ENCODE data around the gene RASGEF1C.

The RASGEF1C gene

DNA sequence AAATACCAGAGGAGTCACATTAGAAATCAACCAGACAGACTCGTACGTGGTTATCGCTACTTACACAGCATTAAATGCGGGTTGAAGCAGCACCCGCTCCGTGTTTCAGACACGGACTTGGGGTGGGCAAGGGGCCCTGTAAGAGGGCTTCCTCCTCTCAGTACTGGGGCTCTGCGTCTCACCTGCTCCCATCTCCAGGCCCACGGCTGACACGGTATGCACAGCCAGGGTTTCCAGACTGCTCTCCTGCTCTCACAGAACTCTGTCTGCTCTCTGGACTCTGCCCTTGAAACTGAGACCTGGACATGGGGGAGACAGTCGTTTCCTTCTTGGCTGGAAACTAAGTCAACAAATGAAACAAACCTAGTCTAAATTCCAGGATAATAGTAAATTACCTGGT lies 24.7 kb upstream of the RASGEF1C start:
- TF ChIP-seq, protein P1, sequence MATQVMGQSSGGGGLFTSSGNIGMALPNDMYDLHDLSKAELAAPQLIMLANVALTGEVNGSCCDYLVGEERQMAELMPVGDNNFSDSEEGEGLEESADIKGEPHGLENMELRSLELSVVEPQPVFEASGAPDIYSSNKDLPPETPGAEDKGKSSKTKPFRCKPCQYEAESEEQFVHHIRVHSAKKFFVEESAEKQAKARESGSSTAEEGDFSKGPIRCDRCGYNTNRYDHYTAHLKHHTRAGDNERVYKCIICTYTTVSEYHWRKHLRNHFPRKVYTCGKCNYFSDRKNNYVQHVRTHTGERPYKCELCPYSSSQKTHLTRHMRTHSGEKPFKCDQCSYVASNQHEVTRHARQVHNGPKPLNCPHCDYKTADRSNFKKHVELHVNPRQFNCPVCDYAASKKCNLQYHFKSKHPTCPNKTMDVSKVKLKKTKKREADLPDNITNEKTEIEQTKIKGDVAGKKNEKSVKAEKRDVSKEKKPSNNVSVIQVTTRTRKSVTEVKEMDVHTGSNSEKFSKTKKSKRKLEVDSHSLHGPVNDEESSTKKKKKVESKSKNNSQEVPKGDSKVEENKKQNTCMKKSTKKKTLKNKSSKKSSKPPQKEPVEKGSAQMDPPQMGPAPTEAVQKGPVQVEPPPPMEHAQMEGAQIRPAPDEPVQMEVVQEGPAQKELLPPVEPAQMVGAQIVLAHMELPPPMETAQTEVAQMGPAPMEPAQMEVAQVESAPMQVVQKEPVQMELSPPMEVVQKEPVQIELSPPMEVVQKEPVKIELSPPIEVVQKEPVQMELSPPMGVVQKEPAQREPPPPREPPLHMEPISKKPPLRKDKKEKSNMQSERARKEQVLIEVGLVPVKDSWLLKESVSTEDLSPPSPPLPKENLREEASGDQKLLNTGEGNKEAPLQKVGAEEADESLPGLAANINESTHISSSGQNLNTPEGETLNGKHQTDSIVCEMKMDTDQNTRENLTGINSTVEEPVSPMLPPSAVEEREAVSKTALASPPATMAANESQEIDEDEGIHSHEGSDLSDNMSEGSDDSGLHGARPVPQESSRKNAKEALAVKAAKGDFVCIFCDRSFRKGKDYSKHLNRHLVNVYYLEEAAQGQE (IDR thresholded peaks at IDR 0.05; ENCODE audit: insufficient read depth in 1 of 2, low read depth in 2 of 2, low read length in 2 of 2), result no peak
- TF ChIP-seq POLR2AphosphoS5 (IDR thresholded peaks at IDR 0.05; ENCODE audit: low read depth, low read length), result no peak
- TF ChIP-seq FOXP2 (optimal IDR thresholded peaks at IDR 0.05; ENCODE audit: borderline replicate concordance, extremely low read depth, extremely low read length, insufficient read depth), result no peak
- no peak for TF ChIP-seq SIN3A (IDR thresholded peaks at IDR 0.05; ENCODE audit: borderline replicate concordance, insufficient read depth, low read length)
- no peak for TF ChIP-seq TAF1 (IDR thresholded peaks at IDR 0.05; ENCODE audit: borderline replicate concordance, insufficient read depth, low read length)

DNA sequence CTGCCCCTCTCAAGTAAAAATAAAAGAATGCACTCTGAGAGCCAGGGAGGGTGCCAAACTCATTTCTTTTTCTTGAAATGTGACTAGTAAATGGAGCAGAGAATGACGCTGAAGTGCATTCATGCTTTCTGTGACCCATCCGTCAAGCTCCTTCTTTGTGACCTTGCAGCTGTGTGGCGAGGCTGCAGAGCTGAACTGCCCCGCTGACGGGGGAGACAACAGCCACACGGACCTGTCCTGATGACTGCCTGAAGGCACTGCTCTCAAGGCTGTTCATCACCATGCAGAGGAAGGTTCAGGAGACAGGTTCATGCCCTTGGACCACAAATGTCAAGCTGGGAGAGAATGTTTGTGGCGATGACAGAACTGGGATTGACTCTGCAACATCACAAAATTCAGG lies 21.0 kb upstream of the RASGEF1C start:
- no peak for TF ChIP-seq FOXP2 (optimal IDR thresholded peaks at IDR 0.05; ENCODE audit: borderline replicate concordance, extremely low read depth, extremely low read length, insufficient read depth)
- no peak for TF ChIP-seq POLR2AphosphoS5 (IDR thresholded peaks at IDR 0.05; ENCODE audit: low read depth, low read length)
- TF ChIP-seq, protein P1 (IDR thresholded peaks at IDR 0.05; ENCODE audit: insufficient read depth in 1 of 2, low read depth in 2 of 2, low read length in 2 of 2), result no peak
- TF ChIP-seq SIN3A (IDR thresholded peaks at IDR 0.05; ENCODE audit: borderline replicate concordance, insufficient read depth, low read length), result no peak
- no peak for TF ChIP-seq TAF1 (IDR thresholded peaks at IDR 0.05; ENCODE audit: borderline replicate concordance, insufficient read depth, low read length)

DNA sequence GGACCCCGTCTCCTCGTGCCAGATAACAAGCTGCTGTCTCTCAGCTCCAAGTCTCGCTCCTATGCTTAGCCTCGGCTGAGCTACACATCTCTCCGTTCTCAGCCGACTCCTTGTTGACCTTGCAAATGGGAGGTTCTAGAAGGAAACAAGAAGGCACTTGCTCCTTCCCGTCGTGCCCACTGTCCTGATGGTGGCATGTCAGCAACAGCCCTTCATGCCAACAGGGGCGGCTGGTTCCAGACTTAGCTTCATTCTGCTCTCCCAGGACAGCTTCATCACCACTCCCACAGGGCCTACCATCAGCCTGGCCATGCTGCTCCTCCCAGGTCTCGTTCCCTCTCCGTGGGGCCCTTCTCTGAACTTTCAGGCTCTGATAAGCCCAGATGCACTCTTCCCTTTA lies 13.0 kb upstream of the RASGEF1C start:
- TF ChIP-seq FOXP2 (optimal IDR thresholded peaks at IDR 0.05; ENCODE audit: borderline replicate concordance, extremely low read depth, extremely low read length, insufficient read depth) (no peak), SIN3A (IDR thresholded peaks at IDR 0.05; ENCODE audit: borderline replicate concordance, insufficient read depth, low read length) (no peak), POLR2AphosphoS5 (IDR thresholded peaks at IDR 0.05; ENCODE audit: low read depth, low read length) (no peak), TAF1 (IDR thresholded peaks at IDR 0.05; ENCODE audit: borderline replicate concordance, insufficient read depth, low read length) (no peak)
- TF ChIP-seq, protein P1 (IDR thresholded peaks at IDR 0.05; ENCODE audit: insufficient read depth in 1 of 2, low read depth in 2 of 2, low read length in 2 of 2), result no peak

DNA sequence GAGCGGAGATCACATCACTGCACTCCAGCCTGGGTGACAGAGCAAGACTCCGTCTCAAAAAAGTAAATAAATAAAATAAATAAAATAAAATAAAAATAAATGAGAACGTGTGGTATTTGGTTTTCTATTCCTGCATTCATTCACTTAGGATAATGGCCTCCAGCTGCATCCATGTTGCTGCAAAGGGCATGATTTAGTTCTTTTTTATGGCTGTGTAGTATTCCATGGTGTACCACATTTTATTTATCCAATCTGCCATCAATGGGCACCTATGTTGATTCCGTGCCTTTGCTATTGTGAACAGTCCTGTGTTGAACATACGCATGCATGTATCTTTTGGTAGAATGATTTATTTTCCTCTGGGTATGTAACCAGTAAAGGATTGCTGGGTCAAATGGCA lies 8.8 kb upstream of the RASGEF1C start:
- TF ChIP-seq SIN3A (IDR thresholded peaks at IDR 0.05; ENCODE audit: borderline replicate concordance, insufficient read depth, low read length) (no peak), TAF1 (IDR thresholded peaks at IDR 0.05; ENCODE audit: borderline replicate concordance, insufficient read depth, low read length) (no peak), FOXP2 (optimal IDR thresholded peaks at IDR 0.05; ENCODE audit: borderline replicate concordance, extremely low read depth, extremely low read length, insufficient read depth) (no peak), POLR2AphosphoS5 (IDR thresholded peaks at IDR 0.05; ENCODE audit: low read depth, low read length) (no peak)
- TF ChIP-seq, protein P1 (IDR thresholded peaks at IDR 0.05; ENCODE audit: insufficient read depth in 1 of 2, low read depth in 2 of 2, low read length in 2 of 2), result no peak

DNA sequence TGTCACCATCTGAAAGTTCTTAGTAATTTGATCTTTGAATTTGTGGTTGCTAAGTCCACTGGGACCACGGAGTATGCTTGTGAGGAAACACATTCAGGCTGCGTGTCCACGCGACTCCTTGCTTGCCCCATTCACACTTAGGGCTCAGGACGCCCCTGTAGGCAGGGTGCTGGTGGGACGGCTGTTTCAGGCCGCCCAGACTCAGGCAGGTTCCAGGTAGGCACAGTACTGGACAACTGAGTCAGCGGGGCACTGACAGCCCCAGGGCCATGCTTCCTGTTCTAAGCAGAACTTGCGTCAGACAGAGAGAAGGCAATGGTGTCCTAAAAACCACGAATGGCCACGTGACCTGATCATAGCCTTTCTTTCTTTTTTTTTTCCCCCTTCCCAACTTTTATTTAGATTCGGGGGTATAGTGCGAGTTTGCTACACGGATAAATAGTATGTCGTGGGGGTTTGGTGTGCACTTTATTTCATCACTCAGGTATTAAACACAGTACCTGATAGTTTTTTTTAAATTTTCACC lies 7.7 kb upstream of the RASGEF1C start:
- TF ChIP-seq POLR2AphosphoS5 (IDR thresholded peaks at IDR 0.05; ENCODE audit: low read depth, low read length), result no peak
- TF ChIP-seq, protein P1 (IDR thresholded peaks at IDR 0.05; ENCODE audit: insufficient read depth in 1 of 2, low read depth in 2 of 2, low read length in 2 of 2), result no peak
- no peak for TF ChIP-seq TAF1 (IDR thresholded peaks at IDR 0.05; ENCODE audit: borderline replicate concordance, insufficient read depth, low read length)
- no peak for TF ChIP-seq FOXP2 (optimal IDR thresholded peaks at IDR 0.05; ENCODE audit: borderline replicate concordance, extremely low read depth, extremely low read length, insufficient read depth)
- no peak for TF ChIP-seq SIN3A (IDR thresholded peaks at IDR 0.05; ENCODE audit: borderline replicate concordance, insufficient read depth, low read length)

Data from PFSK-1 (cell line).